GM23338 (cell line): ENCODE measurements around the gene TMA7B. TPM values are rescaled to one million over a fixed set of nuclear protein-coding genes. Genes with fewer than 3 reads are reported as not detected.
A peak's percentile ranks its signal among the peaks of the same experiment; 100 is the strongest.

Experiments used
- ATAC-seq: fragments of 200-7000 bp; cut with Tn5 transposase; 3 replicates; pipeline ENCODE4 v1.9.1; 2020
- DNase-seq: peaks from one replicate; pipeline ENCODE4 v3.0.0-alpha.2; 2015; ENCODE audit warnings: low spot score
- H2AFZ ChIP-seq: fragments of 200-600 bp; sonication (generic); 2 replicates; pipeline ENCODE4 v1.8.0; 2016; ENCODE audit warnings: antibody characterized with exemption, mild to moderate bottlenecking, moderate library complexity
- H3F3A ChIP-seq: fragments of 200-600 bp; sonication (generic); replicated peaks from 2 replicates; pipeline ENCODE4 v1.8.0; 2017; ENCODE audit warnings: antibody characterized with exemption, mixed run types, low read depth
- H3K27ac ChIP-seq: fragments of 200-600 bp; sonication (generic); 2 replicates; pipeline ENCODE4 v1.6.1; 2016; ENCODE audit warnings: low read depth
- H3K27me3 ChIP-seq: fragments of 200-600 bp; sonication (generic); 2 replicates; pipeline ENCODE4 v1.8.0; 2016; ENCODE audit warnings: mild to moderate bottlenecking, mixed run types, moderate library complexity; ENCODE audit not compliant: insufficient read depth
- H3K36me3 ChIP-seq: fragments of 200-600 bp; sonication (generic); 2 replicates; pipeline ENCODE4 v1.8.0; 2016; ENCODE audit warnings: mild to moderate bottlenecking; ENCODE audit not compliant: insufficient read depth
- H3K4me1 ChIP-seq: fragments of 200-600 bp; sonication (generic); 2 replicates; pipeline ENCODE4 v1.8.0; 2016; ENCODE audit warnings: mild to moderate bottlenecking, moderate library complexity; ENCODE audit not compliant: insufficient read depth
- H3K4me2 ChIP-seq: fragments of 200-600 bp; sonication (generic); 2 replicates; pipeline ENCODE4 v1.7.1; 2017; ENCODE audit warnings: mixed run types
- H3K4me3 ChIP-seq: fragments of 200-600 bp; sonication (generic); 2 replicates; pipeline ENCODE4 v1.6.1; 2016; ENCODE audit warnings: mixed run types
- H3K79me2 ChIP-seq: fragments of 200-600 bp; sonication (generic); replicated peaks from 2 replicates; pipeline ENCODE4 v1.8.0; 2017; ENCODE audit warnings: mild to moderate bottlenecking; ENCODE audit not compliant: insufficient read depth
- H3K9me2 ChIP-seq: fragments of 200-600 bp; sonication (generic); 2 replicates; pipeline ENCODE4 v1.8.0; 2017; ENCODE audit not compliant: insufficient read depth
- H4K20me1 ChIP-seq: fragments of 200-600 bp; sonication (generic); replicated peaks from 2 replicates; pipeline ENCODE4 v1.8.0; 2017; ENCODE audit warnings: mild to moderate bottlenecking; ENCODE audit not compliant: insufficient read depth
- H3K27ac Mint-ChIP-seq: 2 replicates; pipeline ENCODE4 v1.8.0; 2020; ENCODE audit warnings: inconsistent platforms, mild to moderate bottlenecking, moderate library complexity, mixed read lengths
- H3K27me3 Mint-ChIP-seq: 3 replicates; pipeline ENCODE4 v1.8.0; 2022; ENCODE audit warnings: low read depth, mild to moderate bottlenecking, moderate library complexity, mixed read lengths, inconsistent platforms; ENCODE audit not compliant: insufficient read depth, poor library complexity
- H3K36me3 Mint-ChIP-seq: 3 replicates; pipeline ENCODE4 v1.8.0; 2021; ENCODE audit warnings: low read depth, mild to moderate bottlenecking, inconsistent platforms, moderate library complexity, mixed read lengths
- H3K4me1 Mint-ChIP-seq: 3 replicates; pipeline ENCODE4 v1.8.0; 2020; ENCODE audit warnings: mild to moderate bottlenecking, inconsistent platforms, mixed read lengths
- H3K4me3 Mint-ChIP-seq: 3 replicates; pipeline ENCODE4 v1.8.0; 2021; ENCODE audit warnings: moderate library complexity, mild to moderate bottlenecking, inconsistent platforms, mixed read lengths
- H3K9me3 Mint-ChIP-seq: 3 replicates; pipeline ENCODE4 v1.8.0; 2020; ENCODE audit warnings: moderate library complexity, mild to moderate bottlenecking, inconsistent platforms, mixed read lengths
- EZH2phosphoT487 ChIP-seq: fragments of 200-600 bp; sonication (generic); IDR thresholded peaks from one replicate; pipeline ENCODE4 v1.8.1; 2018; ENCODE audit warnings: antibody characterized with exemption; ENCODE audit not compliant: unreplicated experiment
- polyA plus RNA-seq: library from polyadenylated mRNA; unstranded; fragments of >200 nt; fragmentation: Nextera tagmentation; extraction: Ambion mirVana; gene quantifications from 2 replicates; pipeline ENCODE4 v1.2.1, GENCODE V29; 2016
- total RNA-seq: library from RNA; depleted of rRNA; stranded (reverse); fragments of >200 nt; shearing (Covaris generic); gene quantifications from 2 replicates; pipeline ENCODE4 v1.2.3, GENCODE V29; 2014
- TF ChIP-seq, protein P1 (sequence below): fragments of 250-450 bp; sonication (Bioruptor Pico); IDR thresholded peaks from 2 replicates; pipeline ENCODE4 v1.5.0; 2020; ENCODE audit warnings: mild to moderate bottlenecking, moderate library complexity
- TF ChIP-seq, protein P2 (sequence below): IDR thresholded peaks from one replicate; pipeline ENCODE4 v1.6.1; 2018; ENCODE audit warnings: antibody characterized with exemption; ENCODE audit not compliant: unreplicated experiment

The TMA7B gene
- total and polyA plus RNA-seq, 2 experiments from 2014 or later, result not detected

DNA sequence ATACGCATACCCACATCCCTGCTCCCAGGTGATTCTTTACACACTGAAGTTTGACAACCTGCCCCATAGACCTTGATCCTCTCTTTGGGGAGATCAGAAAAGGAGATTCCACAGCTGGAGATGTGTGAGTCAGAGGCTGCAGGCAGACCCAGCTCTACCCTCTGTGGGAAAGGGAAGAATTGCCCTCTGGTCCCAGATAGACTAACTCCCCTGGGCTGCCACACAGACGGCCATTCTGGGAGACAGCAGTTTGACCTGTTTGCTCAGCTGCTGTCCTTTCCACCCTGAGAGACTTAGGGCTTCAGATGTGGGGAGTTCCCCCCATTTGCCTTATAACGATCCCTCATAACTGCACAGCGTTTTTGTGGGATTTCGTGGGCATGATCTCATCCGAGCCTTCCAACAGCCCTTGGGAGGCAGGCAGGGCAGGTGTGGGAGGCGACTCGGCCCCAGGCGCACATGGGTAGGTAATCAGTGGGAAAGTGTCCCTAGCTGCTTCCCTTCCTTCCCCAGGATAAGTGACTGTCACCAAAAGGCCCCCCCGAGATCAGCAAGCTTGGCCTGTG lies 48.6 kb downstream of the TMA7B start:
- Mint-ChIP-seq H3K4me3 (peak overlapping the region; percentile 58; the same call in 2 of the 3 replicates), H3K27me3 (peaks cover 12% of the 10 kb centered on the region), H3K36me3 (peaks cover 14% of the 10 kb centered on the region), H3K9me3 (no peaks in the 10 kb centered on the region; the same call in 2 of the 3 replicates), H3K27ac (no peak overlapping the region), H3K4me1 (peaks cover 50% of the 10 kb centered on the region)
- Histone ChIP-seq H2AFZ (no peak overlapping the region), H4K20me1 (peaks cover 35% of the 10 kb centered on the region), H3K4me1 (peaks cover 28% of the 10 kb centered on the region), H3K79me2 (peaks cover 53% of the 10 kb centered on the region), H3K4me2 (peak overlapping the region; percentile 57), H3K4me3 (peak overlapping the region; percentile 30; the same call in 1 of the 2 replicates), H3K27me3 (no peaks in the 10 kb centered on the region), H3F3A (0 out of 2 replicates have a peak, but pooled peaks cover 6% of the 10 kb centered on the region), H3K9me2 (no peaks in the 10 kb centered on the region), H3K36me3 (no peaks in the 10 kb centered on the region), H3K27ac (0 out of 2 replicates have a peak overlapping the region, but pooled peaks have one; percentile 14)
- peak; percentile 19 for ATAC-seq
- TF ChIP-seq EZH2phosphoT487, result no peak
- TF ChIP-seq, protein P1, sequence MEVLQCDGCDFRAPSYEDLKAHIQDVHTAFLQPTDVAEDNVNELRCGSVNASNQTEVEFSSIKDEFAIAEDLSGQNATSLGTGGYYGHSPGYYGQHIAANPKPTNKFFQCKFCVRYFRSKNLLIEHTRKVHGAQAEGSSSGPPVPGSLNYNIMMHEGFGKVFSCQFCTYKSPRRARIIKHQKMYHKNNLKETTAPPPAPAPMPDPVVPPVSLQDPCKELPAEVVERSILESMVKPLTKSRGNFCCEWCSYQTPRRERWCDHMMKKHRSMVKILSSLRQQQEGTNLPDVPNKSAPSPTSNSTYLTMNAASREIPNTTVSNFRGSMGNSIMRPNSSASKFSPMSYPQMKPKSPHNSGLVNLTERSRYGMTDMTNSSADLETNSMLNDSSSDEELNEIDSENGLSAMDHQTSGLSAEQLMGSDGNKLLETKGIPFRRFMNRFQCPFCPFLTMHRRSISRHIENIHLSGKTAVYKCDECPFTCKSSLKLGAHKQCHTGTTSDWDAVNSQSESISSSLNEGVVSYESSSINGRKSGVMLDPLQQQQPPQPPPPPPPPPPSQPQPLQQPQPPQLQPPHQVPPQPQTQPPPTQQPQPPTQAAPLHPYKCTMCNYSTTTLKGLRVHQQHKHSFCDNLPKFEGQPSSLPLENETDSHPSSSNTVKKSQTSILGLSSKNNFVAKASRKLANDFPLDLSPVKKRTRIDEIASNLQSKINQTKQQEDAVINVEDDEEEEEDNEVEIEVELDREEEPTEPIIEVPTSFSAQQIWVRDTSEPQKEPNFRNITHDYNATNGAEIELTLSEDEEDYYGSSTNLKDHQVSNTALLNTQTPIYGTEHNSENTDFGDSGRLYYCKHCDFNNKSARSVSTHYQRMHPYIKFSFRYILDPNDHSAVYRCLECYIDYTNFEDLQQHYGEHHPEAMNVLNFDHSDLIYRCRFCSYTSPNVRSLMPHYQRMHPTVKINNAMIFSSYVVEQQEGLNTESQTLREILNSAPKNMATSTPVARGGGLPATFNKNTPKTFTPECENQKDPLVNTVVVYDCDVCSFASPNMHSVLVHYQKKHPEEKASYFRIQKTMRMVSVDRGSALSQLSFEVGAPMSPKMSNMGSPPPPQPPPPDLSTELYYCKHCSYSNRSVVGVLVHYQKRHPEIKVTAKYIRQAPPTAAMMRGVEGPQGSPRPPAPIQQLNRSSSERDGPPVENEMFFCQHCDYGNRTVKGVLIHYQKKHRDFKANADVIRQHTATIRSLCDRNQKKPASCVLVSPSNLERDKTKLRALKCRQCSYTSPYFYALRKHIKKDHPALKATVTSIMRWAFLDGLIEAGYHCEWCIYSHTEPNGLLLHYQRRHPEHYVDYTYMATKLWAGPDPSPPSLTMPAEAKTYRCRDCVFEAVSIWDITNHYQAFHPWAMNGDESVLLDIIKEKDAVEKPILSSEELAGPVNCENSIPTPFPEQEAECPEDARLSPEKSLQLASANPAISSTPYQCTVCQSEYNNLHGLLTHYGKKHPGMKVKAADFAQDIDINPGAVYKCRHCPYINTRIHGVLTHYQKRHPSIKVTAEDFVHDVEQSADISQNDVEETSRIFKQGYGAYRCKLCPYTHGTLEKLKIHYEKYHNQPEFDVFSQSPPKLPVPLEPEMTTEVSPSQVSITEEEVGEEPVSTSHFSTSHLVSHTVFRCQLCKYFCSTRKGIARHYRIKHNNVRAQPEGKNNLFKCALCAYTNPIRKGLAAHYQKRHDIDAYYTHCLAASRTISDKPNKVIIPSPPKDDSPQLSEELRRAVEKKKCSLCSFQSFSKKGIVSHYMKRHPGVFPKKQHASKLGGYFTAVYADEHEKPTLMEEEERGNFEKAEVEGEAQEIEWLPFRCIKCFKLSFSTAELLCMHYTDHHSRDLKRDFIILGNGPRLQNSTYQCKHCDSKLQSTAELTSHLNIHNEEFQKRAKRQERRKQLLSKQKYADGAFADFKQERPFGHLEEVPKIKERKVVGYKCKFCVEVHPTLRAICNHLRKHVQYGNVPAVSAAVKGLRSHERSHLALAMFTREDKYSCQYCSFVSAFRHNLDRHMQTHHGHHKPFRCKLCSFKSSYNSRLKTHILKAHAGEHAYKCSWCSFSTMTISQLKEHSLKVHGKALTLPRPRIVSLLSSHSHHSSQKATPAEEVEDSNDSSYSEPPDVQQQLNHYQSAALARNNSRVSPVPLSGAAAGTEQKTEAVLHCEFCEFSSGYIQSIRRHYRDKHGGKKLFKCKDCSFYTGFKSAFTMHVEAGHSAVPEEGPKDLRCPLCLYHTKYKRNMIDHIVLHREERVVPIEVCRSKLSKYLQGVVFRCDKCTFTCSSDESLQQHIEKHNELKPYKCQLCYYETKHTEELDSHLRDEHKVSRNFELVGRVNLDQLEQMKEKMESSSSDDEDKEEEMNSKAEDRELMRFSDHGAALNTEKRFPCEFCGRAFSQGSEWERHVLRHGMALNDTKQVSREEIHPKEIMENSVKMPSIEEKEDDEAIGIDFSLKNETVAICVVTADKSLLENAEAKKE (CRISPR knock-in tag), result no peak
- TF ChIP-seq, protein P2, sequence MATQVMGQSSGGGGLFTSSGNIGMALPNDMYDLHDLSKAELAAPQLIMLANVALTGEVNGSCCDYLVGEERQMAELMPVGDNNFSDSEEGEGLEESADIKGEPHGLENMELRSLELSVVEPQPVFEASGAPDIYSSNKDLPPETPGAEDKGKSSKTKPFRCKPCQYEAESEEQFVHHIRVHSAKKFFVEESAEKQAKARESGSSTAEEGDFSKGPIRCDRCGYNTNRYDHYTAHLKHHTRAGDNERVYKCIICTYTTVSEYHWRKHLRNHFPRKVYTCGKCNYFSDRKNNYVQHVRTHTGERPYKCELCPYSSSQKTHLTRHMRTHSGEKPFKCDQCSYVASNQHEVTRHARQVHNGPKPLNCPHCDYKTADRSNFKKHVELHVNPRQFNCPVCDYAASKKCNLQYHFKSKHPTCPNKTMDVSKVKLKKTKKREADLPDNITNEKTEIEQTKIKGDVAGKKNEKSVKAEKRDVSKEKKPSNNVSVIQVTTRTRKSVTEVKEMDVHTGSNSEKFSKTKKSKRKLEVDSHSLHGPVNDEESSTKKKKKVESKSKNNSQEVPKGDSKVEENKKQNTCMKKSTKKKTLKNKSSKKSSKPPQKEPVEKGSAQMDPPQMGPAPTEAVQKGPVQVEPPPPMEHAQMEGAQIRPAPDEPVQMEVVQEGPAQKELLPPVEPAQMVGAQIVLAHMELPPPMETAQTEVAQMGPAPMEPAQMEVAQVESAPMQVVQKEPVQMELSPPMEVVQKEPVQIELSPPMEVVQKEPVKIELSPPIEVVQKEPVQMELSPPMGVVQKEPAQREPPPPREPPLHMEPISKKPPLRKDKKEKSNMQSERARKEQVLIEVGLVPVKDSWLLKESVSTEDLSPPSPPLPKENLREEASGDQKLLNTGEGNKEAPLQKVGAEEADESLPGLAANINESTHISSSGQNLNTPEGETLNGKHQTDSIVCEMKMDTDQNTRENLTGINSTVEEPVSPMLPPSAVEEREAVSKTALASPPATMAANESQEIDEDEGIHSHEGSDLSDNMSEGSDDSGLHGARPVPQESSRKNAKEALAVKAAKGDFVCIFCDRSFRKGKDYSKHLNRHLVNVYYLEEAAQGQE, result no peak
- no peak for DNase-seq
